AG09309 (cell line): Measurements from ENCODE around the gene IL31.
A peak's percentile ranks its signal among the peaks of the same experiment; 100 is the strongest.
"Not testable (repeated sequence)": the region's sequence is repeated elsewhere in the genome, so short reads cannot be mapped to it uniquely, and the experiment has no call there.

Experiments
- DNase-seq: peaks from one replicate; pipeline ENCODE4 v3.0.0-alpha.2; 2010; ENCODE audit warnings: low read depth
- H3K4me3 ChIP-seq: 2 replicates; pipeline ENCODE4 v1.5.1; 2011; ENCODE audit warnings: mild to moderate bottlenecking, low read depth, low read length, moderate library complexity; ENCODE audit not compliant: control insufficient read depth
- CTCF ChIP-seq: IDR thresholded peaks from 2 replicates; pipeline ENCODE4 v1.5.1; 2011; ENCODE audit warnings: mild to moderate bottlenecking, low read depth, low read length, inconsistent platforms; ENCODE audit not compliant: insufficient read depth, control insufficient read depth; ENCODE audit errors: missing control alignments

IL31 gene

GRCh38 chr12:122206111-122206881 lies 32.3 kb upstream of the IL31 start:
- no peak for DNase-seq
- TF ChIP-seq CTCF = no peak

GRCh38 chr12:122205053-122205925 lies 31.3 kb upstream of the IL31 start:
- no peak for TF ChIP-seq CTCF

More at GRCh38 chr12:122206111-122206881, 32.3 kb upstream of the IL31 start:
- no peak overlapping the region for H3K4me3 ChIP-seq

GRCh38 chr12:122204167-122205052 lies 30.4 kb upstream of the IL31 start:
- H3K4me3 ChIP-seq = peak overlapping the region; percentile 18; the same call in 1 of the 2 replicates
- DNase-seq = no peak
- TF ChIP-seq CTCF = no peak

More at GRCh38 chr12:122205053-122205925, 31.3 kb upstream of the IL31 start:
- no peak for DNase-seq
- H3K4me3 ChIP-seq = no peak overlapping the region

- H3K4me3 ChIP-seq = peak within 1 kb of the TSS; percentile 51
- DNase-seq = no peak
- no peak for TF ChIP-seq CTCF
These were observed 29.5 kb upstream of the IL31 start, which contains the start of gene B3GNT4 for GRCh38 chr12:122203301-122204166. B3GNT4 (plus strand) TSS chr12:122203709; CDS start chr12:122204619, 910 bp downstream.

- H3K4me3 ChIP-seq = peak overlapping the region; percentile 51
These were observed 28.8 kb upstream of the IL31 start for GRCh38 chr12:122202811-122203210.

GRCh38 chr12:122202017-122202416 lies 28.0 kb upstream of the IL31 start:
- no peak overlapping the region for H3K4me3 ChIP-seq
- no peak for TF ChIP-seq CTCF
- no peak for DNase-seq

More at GRCh38 chr12:122202811-122203210, 28.8 kb upstream of the IL31 start:
- DNase-seq = not testable (repeated sequence)
